Measurements from ENCODE around the gene MYL2. TPM values are rescaled to one million over a fixed set of nuclear protein-coding genes. Genes with fewer than 3 reads are reported as not detected.

Gene MYL2
- total RNA-seq, 1 donor from 2014 or later: not detected

DNA sequence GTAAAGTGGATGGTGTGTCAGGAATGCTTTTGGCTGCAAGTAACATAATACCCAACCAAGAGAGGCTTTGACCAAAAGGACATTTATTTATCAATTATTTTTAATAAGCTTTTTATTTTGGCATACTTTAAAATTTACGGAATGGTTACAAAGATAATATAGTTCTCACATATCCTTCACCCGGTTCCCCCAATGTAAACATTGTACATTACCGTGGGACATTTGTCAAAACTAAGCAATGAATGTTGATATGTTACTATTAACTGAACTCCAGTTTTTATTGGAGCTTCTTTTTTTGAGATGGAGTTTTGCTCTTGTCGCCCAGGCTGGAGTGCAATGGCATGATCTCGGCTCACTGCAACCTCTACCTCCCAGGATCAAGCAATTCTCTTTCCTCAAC, 50.6 kb downstream of the MYL2 start:
- Histone ChIP-seq H3K27me3 (ENCODE audit: control insufficient read depth, insufficient read depth, low read length) (no peaks in the 10 kb centered on the region), H3K4me3 (ENCODE audit: low read depth, low read length) (no peak overlapping the region), H3K36me3 (ENCODE audit: control insufficient read depth, insufficient read depth, low read length) (no peaks in the 10 kb centered on the region)
- no peak for TF ChIP-seq CTCF (IDR thresholded peaks at IDR 0.05; ENCODE audit: insufficient read depth, low read length, poor library complexity, severe bottlenecking)
- no peak for DNase-seq (ENCODE audit: low read depth)

DNA sequence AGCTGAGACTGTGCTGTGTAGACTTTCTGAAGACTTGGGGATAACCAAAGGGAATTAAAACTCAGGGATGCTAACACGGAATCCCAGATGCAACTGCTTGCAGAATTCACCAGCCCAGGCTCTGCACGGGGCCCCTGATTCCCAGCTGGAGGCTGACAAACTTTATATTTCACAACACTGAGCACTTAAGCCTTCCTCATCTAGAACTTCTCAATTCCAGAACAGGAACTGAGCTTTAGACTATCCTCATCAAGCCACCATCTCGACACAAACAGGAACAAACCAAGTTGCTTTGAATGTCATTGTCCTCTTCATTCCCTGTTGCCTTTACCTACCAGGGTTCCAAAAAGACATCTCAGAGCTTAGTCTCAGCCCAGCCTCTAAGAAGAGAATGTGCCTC, 51.4 kb downstream of the MYL2 start:
- Histone ChIP-seq H3K36me3 (ENCODE audit: control insufficient read depth, insufficient read depth, low read length) (no peaks in the 10 kb centered on the region), H3K27me3 (ENCODE audit: control insufficient read depth, insufficient read depth, low read length) (no peaks in the 10 kb centered on the region), H3K4me3 (ENCODE audit: low read depth, low read length) (no peak overlapping the region)
- TF ChIP-seq CTCF (IDR thresholded peaks at IDR 0.05; ENCODE audit: insufficient read depth, low read length, poor library complexity, severe bottlenecking): no peak
- DNase-seq (ENCODE audit: low read depth): no peak

DNA sequence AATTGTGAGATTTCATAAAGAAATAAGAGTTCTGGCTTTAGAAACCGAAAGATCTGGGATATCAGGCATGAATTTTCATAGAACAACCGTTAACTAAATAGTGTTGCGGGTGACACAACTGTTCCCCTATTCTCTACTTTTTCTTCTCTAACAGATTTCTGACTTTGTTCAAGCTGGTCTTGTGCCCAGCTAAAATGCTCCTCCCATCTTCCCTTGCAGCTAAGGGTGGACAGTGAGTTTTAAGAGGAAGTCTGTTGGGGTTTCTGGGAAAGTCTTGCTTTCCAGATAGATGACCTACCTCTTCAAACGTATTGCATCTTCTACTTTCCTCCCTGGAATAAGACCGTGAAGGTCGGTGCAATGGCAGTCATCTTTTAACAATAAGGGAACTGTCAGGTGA, 54.9 kb downstream of the MYL2 start:
- DNase-seq (ENCODE audit: low read depth): no peak
- no peak overlapping the region for H3K4me3 ChIP-seq (ENCODE audit: low read depth, low read length)
- no peaks in the 10 kb centered on the region for H3K27me3 ChIP-seq (ENCODE audit: control insufficient read depth, insufficient read depth, low read length)
- no peak for TF ChIP-seq CTCF (IDR thresholded peaks at IDR 0.05; ENCODE audit: insufficient read depth, low read length, poor library complexity, severe bottlenecking)
- no peaks in the 10 kb centered on the region for H3K36me3 ChIP-seq (ENCODE audit: control insufficient read depth, insufficient read depth, low read length)

- Histone ChIP-seq H3K27me3 (ENCODE audit: control insufficient read depth, insufficient read depth, low read length) (no peaks in the 10 kb centered on the region), H3K4me3 (ENCODE audit: low read depth, low read length) (no peak overlapping the region), H3K36me3 (ENCODE audit: control insufficient read depth, insufficient read depth, low read length) (no peaks in the 10 kb centered on the region)
- no peak for DNase-seq (ENCODE audit: low read depth)
- no peak for TF ChIP-seq CTCF (IDR thresholded peaks at IDR 0.05; ENCODE audit: insufficient read depth, low read length, poor library complexity, severe bottlenecking)
These were observed 57.2 kb downstream of the MYL2 start for GRCh38 chr12:110863161-110863560.

DNA sequence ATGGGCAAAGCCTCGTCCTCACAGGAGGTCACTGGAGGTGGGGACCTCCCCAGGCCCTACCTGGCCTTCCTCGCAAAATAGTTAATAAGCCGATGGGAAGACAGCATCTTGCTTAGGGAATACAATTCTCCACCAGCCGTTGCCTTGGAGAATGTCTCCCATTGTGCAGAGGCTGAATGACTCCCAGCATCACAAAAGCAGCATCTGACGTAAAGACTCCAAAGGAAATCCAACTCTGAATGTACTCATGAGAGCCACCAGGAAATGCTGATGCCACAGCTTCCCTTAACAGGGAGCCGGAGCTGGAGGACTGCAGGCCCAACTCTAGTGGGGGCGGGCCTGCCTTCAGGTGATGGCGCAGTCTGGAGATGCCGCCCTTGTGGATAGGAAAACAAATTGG, 58.0 kb downstream of the MYL2 start:
- Histone ChIP-seq H3K4me3 (ENCODE audit: low read depth, low read length) (no peak overlapping the region), H3K36me3 (ENCODE audit: control insufficient read depth, insufficient read depth, low read length) (no peaks in the 10 kb centered on the region), H3K27me3 (ENCODE audit: control insufficient read depth, insufficient read depth, low read length) (no peaks in the 10 kb centered on the region)
- DNase-seq (ENCODE audit: low read depth): no peak
- TF ChIP-seq CTCF (IDR thresholded peaks at IDR 0.05; ENCODE audit: insufficient read depth, low read length, poor library complexity, severe bottlenecking): no peak

- no peaks in the 10 kb centered on the region for H3K36me3 ChIP-seq (ENCODE audit: control insufficient read depth, insufficient read depth, low read length)
- DNase-seq (ENCODE audit: low read depth): no peak
- no peaks in the 10 kb centered on the region for H3K27me3 ChIP-seq (ENCODE audit: control insufficient read depth, insufficient read depth, low read length)
- no peak for TF ChIP-seq CTCF (IDR thresholded peaks at IDR 0.05; ENCODE audit: insufficient read depth, low read length, poor library complexity, severe bottlenecking)
- H3K4me3 ChIP-seq (ENCODE audit: low read depth, low read length): no peak overlapping the region
These were observed 58.6 kb downstream of the MYL2 start for GRCh38 chr12:110861729-110862128.
